HepG2 (cell line): ENCODE results near the gene CTNND1. TPM values are rescaled to one million over a fixed set of nuclear protein-coding genes. Genes with fewer than 3 reads are reported as not detected.

Experiments used
- FUBP1 ChIP-seq: sonication (generic); formaldehyde crosslinking; IDR thresholded peaks from 2 replicates; pipeline ENCODE4 v1.5.1; 2020; ENCODE audit warnings: missing genetic modification reagents, mild to moderate bottlenecking, borderline replicate concordance
- HDAC2 ChIP-seq: sonication (generic); formaldehyde crosslinking; IDR thresholded peaks from 2 replicates; pipeline ENCODE4 v1.4.0; 2020; ENCODE audit warnings: missing genetic modification reagents
- HNRNPL ChIP-seq: fragments of 200-400 bp; formaldehyde crosslinking; IDR thresholded peaks from 2 replicates; pipeline ENCODE4 v1.6.1; 2017; ENCODE audit warnings: mild to moderate bottlenecking, low read depth, low read length
- MATR3 ChIP-seq: sonication (generic); formaldehyde crosslinking; IDR thresholded peaks from 2 replicates; pipeline ENCODE4 v1.4.0; 2020; ENCODE audit warnings: missing genetic modification reagents
- MTF2 ChIP-seq: sonication (generic); formaldehyde crosslinking; IDR thresholded peaks from 2 replicates; pipeline ENCODE4 v1.5.0; 2020; ENCODE audit warnings: missing genetic modification reagents, borderline replicate concordance
- NFKB2 ChIP-seq: sonication (generic); formaldehyde crosslinking; IDR thresholded peaks from 2 replicates; pipeline ENCODE4 v1.4.0; 2020; ENCODE audit warnings: missing genetic modification reagents, borderline replicate concordance
- NFYC ChIP-seq: IDR thresholded peaks from 2 replicates; pipeline ENCODE4 v1.6.1; 2016; ENCODE audit warnings: missing genetic modification reagents, missing compliant biosample characterization
- NKX3-1 ChIP-seq: sonication (generic); formaldehyde crosslinking; IDR thresholded peaks from 2 replicates; pipeline ENCODE4 v1.5.0; 2020; ENCODE audit warnings: missing genetic modification reagents
- PHF8 ChIP-seq: sonication (generic); formaldehyde crosslinking; IDR thresholded peaks from 2 replicates; pipeline ENCODE4 v1.5.0; 2020; ENCODE audit warnings: missing genetic modification reagents
- SOX13 ChIP-seq, 3 experiments: fragments of 450-650 bp in 1 of 3; sonication (generic) in 1 of 3; formaldehyde crosslinking in 1 of 3; IDR thresholded peaks in 2 of 3; conservative IDR thresholded peaks in 1 of 3; 2 replicates each; pipeline versions ENCODE4 v1.5.0 to v1.6.1; 2016 to 2020; ENCODE audit warnings: antibody characterized with exemption in 1 of 3, mild to moderate bottlenecking in 1 of 3, missing compliant biosample characterization in 1 of 3, missing genetic modification reagents in 1 of 3, moderate library complexity in 1 of 3
- TGIF2 ChIP-seq: IDR thresholded peaks from 2 replicates; pipeline ENCODE4 v1.6.1; 2016; ENCODE audit warnings: control low read depth, missing compliant biosample characterization
- TSC22D2 ChIP-seq: sonication (generic); formaldehyde crosslinking; IDR thresholded peaks from 2 replicates; pipeline ENCODE4 v1.5.1; 2020; ENCODE audit warnings: missing genetic modification reagents, mild to moderate bottlenecking, borderline replicate concordance
- WIZ ChIP-seq: sonication (generic); formaldehyde crosslinking; IDR thresholded peaks from 2 replicates; pipeline ENCODE4 v1.5.1; 2020; ENCODE audit warnings: mild to moderate bottlenecking, missing genetic modification reagents
- ZBTB21 ChIP-seq: sonication (generic); formaldehyde crosslinking; IDR thresholded peaks from 2 replicates; pipeline ENCODE4 v1.4.0; 2020; ENCODE audit warnings: missing genetic modification reagents
- ZBTB7B ChIP-seq: sonication (generic); formaldehyde crosslinking; IDR thresholded peaks from 2 replicates; pipeline ENCODE4 v1.4.0; 2020; ENCODE audit warnings: missing genetic modification reagents
- ZNF121 ChIP-seq: sonication (generic); formaldehyde crosslinking; IDR thresholded peaks from 2 replicates; pipeline ENCODE4 v1.5.0; 2020; ENCODE audit warnings: mild to moderate bottlenecking, missing genetic modification reagents
- ZNF3 ChIP-seq: IDR thresholded peaks from 2 replicates; pipeline ENCODE4 v1.7.0; 2017; ENCODE audit warnings: inconsistent platforms
- ZNF326 ChIP-seq: sonication (generic); formaldehyde crosslinking; IDR thresholded peaks from 2 replicates; pipeline ENCODE4 v1.4.0; 2020; ENCODE audit warnings: missing genetic modification reagents, borderline replicate concordance
- ZNF569 ChIP-seq: sonication (generic); formaldehyde crosslinking; IDR thresholded peaks from 2 replicates; pipeline ENCODE4 v1.5.0; 2020; ENCODE audit warnings: mild to moderate bottlenecking, missing genetic modification reagents, moderate library complexity, borderline replicate concordance
- ZNF878 ChIP-seq: sonication (generic); formaldehyde crosslinking; IDR thresholded peaks from 2 replicates; pipeline ENCODE4 v1.8.1; 2023; ENCODE audit warnings: mild to moderate bottlenecking, missing genetic modification reagents, moderate library complexity
- ZSCAN12 ChIP-seq: sonication (generic); formaldehyde crosslinking; IDR thresholded peaks from 2 replicates; pipeline ENCODE4 v1.9.0; 2021; ENCODE audit warnings: mild to moderate bottlenecking, missing genetic modification reagents
- polyA plus RNA-seq, 8 experiments: library from polyadenylated mRNA; depleted of rRNA in 3 of 8; stranded (reverse) in 7 of 8; unstranded in 1 of 8; fragments of >200 nt; fragmentation: Illumina TruSeq in 4 of 8; extraction: Trizol in 4 of 8; gene quantifications; 2 replicates each; pipeline versions ENCODE4 v1.2.1 to v1.2.3, GENCODE V29; 2011 to 2016; ENCODE audit warnings: low read depth in 4 of 8, missing spikeins in 1 of 8, mixed read lengths in 1 of 8; ENCODE audit not compliant: insufficient read depth in 1 of 8
- total RNA-seq, 5 experiments: library from RNA; depleted of rRNA; stranded (reverse); fragments of >200 nt; fragmentation: Illumina TruSeq; extraction: Trizol; gene quantifications; 2 replicates each; pipeline ENCODE4 v1.2.3, GENCODE V29; 2016; ENCODE audit warnings: low read depth in 1 of 5
- TF ChIP-seq, protein P1 (sequence below): IDR thresholded peaks from 2 replicates; pipeline ENCODE4 v1.6.1; 2018; ENCODE audit warnings: missing genetic modification reagents

The CTNND1 gene
- total and polyA plus RNA-seq, 2 of the 13 experiments (the other 11 are each of a cell fraction or from before 2014, with no cell fraction given): 117 to 128 TPM

GRCh38 chr11:57761301-57762234, at the start of gene CTNND1 (continued):
- TF ChIP-seq ZNF878 (no peak), ZSCAN12 (0 out of 2 replicates have a peak, but pooled peaks have one; percentile 10), ZNF326 (CRISPR knock-in tag) (no peak), FUBP1 (no peak), HNRNPL (no peak), WIZ (CRISPR knock-in tag) (no peak), NKX3-1 (CRISPR knock-in tag) (no peak), MTF2 (no peak), ZNF3 (CRISPR knock-in tag) (no peak), NFYC (CRISPR knock-in tag) (peak; percentile 92), PHF8 (peak; percentile 43), HDAC2 (peak; percentile 49; the same call in 1 of the 2 replicates), SOX13 (IDR thresholded peaks at IDR 0.05) (no peak), SOX13 (CRISPR knock-in tag; conservative IDR thresholded peaks at IDR 0.05 in 1 of 2, IDR thresholded peaks at IDR 0.05 in 1 of 2) (peak in 1 of 2 experiments; percentile 65; a peak in 2 of 4 replicates), TSC22D2 (CRISPR knock-in tag) (peak; percentile 45; the same call in 1 of the 2 replicates), ZNF121 (no peak), MATR3 (CRISPR knock-in tag) (no peak), TGIF2 (CRISPR knock-in tag) (peak; percentile 77; the same call in 1 of the 2 replicates), ZBTB7B (CRISPR knock-in tag) (peak; percentile 55; the same call in 1 of the 2 replicates), ZNF569 (CRISPR knock-in tag) (no peak), NFKB2 (CRISPR knock-in tag) (no peak), ZBTB21 (CRISPR knock-in tag) (no peak)
- TF ChIP-seq, protein P1, sequence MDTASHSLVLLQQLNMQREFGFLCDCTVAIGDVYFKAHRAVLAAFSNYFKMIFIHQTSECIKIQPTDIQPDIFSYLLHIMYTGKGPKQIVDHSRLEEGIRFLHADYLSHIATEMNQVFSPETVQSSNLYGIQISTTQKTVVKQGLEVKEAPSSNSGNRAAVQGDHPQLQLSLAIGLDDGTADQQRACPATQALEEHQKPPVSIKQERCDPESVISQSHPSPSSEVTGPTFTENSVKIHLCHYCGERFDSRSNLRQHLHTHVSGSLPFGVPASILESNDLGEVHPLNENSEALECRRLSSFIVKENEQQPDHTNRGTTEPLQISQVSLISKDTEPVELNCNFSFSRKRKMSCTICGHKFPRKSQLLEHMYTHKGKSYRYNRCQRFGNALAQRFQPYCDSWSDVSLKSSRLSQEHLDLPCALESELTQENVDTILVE (CRISPR knock-in tag): peak; percentile 74
